H9 (cell line): ENCODE measurements around the gene ZNF77. TPM values are rescaled to one million over a fixed set of nuclear protein-coding genes. Genes with fewer than 3 reads are reported as not detected.

Source experiments
- DNase-seq: peaks from one replicate; pipeline ENCODE4 v3.0.0-alpha.2; 2017
- H2AFZ ChIP-seq: one replicate; pipeline ENCODE4 v1.6.1; 2013; ENCODE audit warnings: mild to moderate bottlenecking, low read length, control low read depth, moderate library complexity
- H2AK5ac ChIP-seq: 2 replicates; pipeline ENCODE4 v1.6.1; 2013; ENCODE audit warnings: low read length, control low read depth, mixed read lengths; ENCODE audit not compliant: insufficient read length
- H2BK120ac ChIP-seq: one replicate; pipeline ENCODE4 v1.6.1; 2013; ENCODE audit warnings: low read depth, mild to moderate bottlenecking, low read length, control low read depth, inconsistent platforms; ENCODE audit not compliant: poor library complexity, severe bottlenecking
- H2BK12ac ChIP-seq: 2 replicates; pipeline ENCODE4 v1.6.1; 2013; ENCODE audit warnings: low read length, control low read depth, mixed read lengths, low read depth; ENCODE audit not compliant: insufficient read length
- H2BK15ac ChIP-seq: 2 replicates; pipeline ENCODE4 v1.6.1; 2013; ENCODE audit warnings: low read depth, low read length, control low read depth
- H2BK20ac ChIP-seq: one replicate; pipeline ENCODE4 v1.6.1; 2013; ENCODE audit warnings: low read depth, mild to moderate bottlenecking, low read length, control low read depth, inconsistent platforms; ENCODE audit not compliant: poor library complexity, severe bottlenecking
- H2BK5ac ChIP-seq: 2 replicates; pipeline ENCODE4 v1.6.1; 2013; ENCODE audit warnings: low read length, control low read depth, mixed read lengths; ENCODE audit not compliant: insufficient read length
- H3K14ac ChIP-seq: 2 replicates; pipeline ENCODE4 v1.6.1; 2013; ENCODE audit warnings: low read length, control low read depth; ENCODE audit not compliant: insufficient read depth
- H3K18ac ChIP-seq: 2 replicates; pipeline ENCODE4 v1.6.1; 2013; ENCODE audit warnings: low read depth, mild to moderate bottlenecking, mixed read lengths, low read length, control low read depth; ENCODE audit not compliant: insufficient read length
- H3K23ac ChIP-seq: 2 replicates; pipeline ENCODE4 v1.6.1; 2013; ENCODE audit warnings: low read length, control low read depth, mixed read lengths, low read depth; ENCODE audit not compliant: insufficient read length
- H3K23me2 ChIP-seq: 2 replicates; pipeline ENCODE4 v1.6.1; 2013; ENCODE audit warnings: low read depth, mild to moderate bottlenecking, mixed read lengths, low read length, control low read depth; ENCODE audit not compliant: insufficient read length, poor library complexity, severe bottlenecking
- H3K27ac ChIP-seq: 2 replicates; pipeline ENCODE4 v1.5.1; 2013; ENCODE audit warnings: low read length, control low read depth, mixed read lengths, low read depth; ENCODE audit not compliant: insufficient read length
- H3K27me3 ChIP-seq: 2 replicates; pipeline ENCODE4 v1.6.1; 2013; ENCODE audit warnings: low read length, control low read depth, inconsistent platforms; ENCODE audit not compliant: insufficient read depth
- H3K4ac ChIP-seq: 2 replicates; pipeline ENCODE4 v1.6.1; 2013; ENCODE audit warnings: low read depth, mild to moderate bottlenecking, control low read depth, inconsistent platforms, low read length, moderate library complexity
- H3K4me1 ChIP-seq: 2 replicates; pipeline ENCODE4 v1.6.1; 2013; ENCODE audit warnings: low read length, control low read depth, inconsistent platforms; ENCODE audit not compliant: insufficient read depth
- H3K4me2 ChIP-seq: 2 replicates; pipeline ENCODE4 v1.6.1; 2013; ENCODE audit warnings: low read length, control low read depth, mixed read lengths; ENCODE audit not compliant: insufficient read length, insufficient read depth
- H3K56ac ChIP-seq: 2 replicates; pipeline ENCODE4 v1.6.1; 2013; ENCODE audit warnings: low read depth, mild to moderate bottlenecking, mixed read lengths, low read length, control low read depth; ENCODE audit not compliant: insufficient read length
- H3K79me1 ChIP-seq: 2 replicates; pipeline ENCODE4 v1.6.1; 2013; ENCODE audit warnings: low read depth, mild to moderate bottlenecking, moderate library complexity, low read length, control low read depth, inconsistent platforms; ENCODE audit not compliant: insufficient read depth, poor library complexity, severe bottlenecking
- H3K79me2 ChIP-seq: 2 replicates; pipeline ENCODE4 v1.6.1; 2013; ENCODE audit warnings: low read length, control low read depth, inconsistent platforms; ENCODE audit not compliant: insufficient read depth
- H3K9ac ChIP-seq: 2 replicates; pipeline ENCODE4 v1.6.1; 2013; ENCODE audit warnings: low read length, control low read depth, mixed read lengths; ENCODE audit not compliant: insufficient read length; ENCODE audit errors: extremely low read depth
- H3K9me3 ChIP-seq: one replicate; pipeline ENCODE4 v1.6.1; 2013; ENCODE audit warnings: low read depth, low read length, inconsistent platforms; ENCODE audit not compliant: control insufficient read depth
- H3T11ph ChIP-seq: one replicate; pipeline ENCODE4 v1.6.1; 2013; ENCODE audit warnings: mild to moderate bottlenecking, low read length, control low read depth, inconsistent platforms
- H4K20me1 ChIP-seq: one replicate; pipeline ENCODE4 v1.6.1; 2013; ENCODE audit not compliant: control insufficient read depth, insufficient read length, insufficient read depth
- H4K5ac ChIP-seq: 2 replicates; pipeline ENCODE4 v1.6.1; 2013; ENCODE audit warnings: low read depth, mild to moderate bottlenecking, mixed read lengths, low read length, control low read depth; ENCODE audit not compliant: insufficient read length
- H4K8ac ChIP-seq: replicated peaks from 2 replicates; pipeline ENCODE4 v1.6.1; 2013; ENCODE audit warnings: low read length, control low read depth, mixed read lengths, low read depth; ENCODE audit not compliant: insufficient read length
- H4K91ac ChIP-seq: 2 replicates; pipeline ENCODE4 v1.6.1; 2013; ENCODE audit warnings: low read depth, mild to moderate bottlenecking, moderate library complexity, mixed read lengths, low read length, control low read depth; ENCODE audit not compliant: insufficient read length
- H3K27ac Mint-ChIP-seq, 3 experiments: 2 replicates in 2 of 3; 3 replicates in 1 of 3; pipeline ENCODE4 v1.8.0; 2020 to 2021; ENCODE audit warnings: mixed read lengths in 3 of 3, mild to moderate bottlenecking in 1 of 3, moderate library complexity in 1 of 3
- H3K27me3 Mint-ChIP-seq: 2 replicates; pipeline ENCODE4 v1.8.0; 2021; ENCODE audit warnings: low read depth, mild to moderate bottlenecking, moderate library complexity, mixed read lengths
- H3K36me3 Mint-ChIP-seq, 3 experiments: 2 replicates in 2 of 3; 3 replicates in 1 of 3; pipeline ENCODE4 v1.8.0; 2020 to 2021; ENCODE audit warnings: low read depth in 3 of 3, mixed read lengths in 3 of 3; ENCODE audit not compliant: insufficient read depth in 1 of 3
- H3K4me1 Mint-ChIP-seq, 2 experiments: 2 replicates each; pipeline ENCODE4 v1.8.0; 2020; ENCODE audit warnings: mixed read lengths in 2 of 2
- H3K4me3 Mint-ChIP-seq, 2 experiments: 2 replicates in 1 of 2; 3 replicates in 1 of 2; pipeline ENCODE4 v1.8.0; 2020 to 2021; ENCODE audit warnings: mild to moderate bottlenecking in 2 of 2, mixed read lengths in 2 of 2, moderate library complexity in 1 of 2
- H3K9me3 Mint-ChIP-seq, 2 experiments: 2 replicates in 1 of 2; 3 replicates in 1 of 2; pipeline ENCODE4 v1.8.0; 2020; ENCODE audit warnings: mild to moderate bottlenecking in 2 of 2, mixed read lengths in 2 of 2, moderate library complexity in 1 of 2
- CTCF ChIP-seq: fragments of 200-600 bp; sonication (generic); conservative IDR thresholded peaks from 3 replicates; pipeline ENCODE4 v1.8.0; 2021; ENCODE audit warnings: antibody characterized with exemption, mild to moderate bottlenecking
- WGBS: extraction: QIAGEN DNeasy Blood & Tissue Kit; methylation state at CpG from one replicate; pipeline ENCODE4 v1.1.7; 2013; ENCODE audit warnings: missing lambda C conversion rate, low lambda C conversion rate, mixed read lengths; ENCODE audit not compliant: insufficient read length; ENCODE audit errors: extremely low coverage; 5-methylcytosine and 5-hydroxymethylcytosine counted together
- total RNA-seq: library from RNA; stranded (reverse); gene quantifications from 2 replicates; pipeline ENCODE4 v1.2.1, GENCODE V29; 2021

The ZNF77 gene
- total RNA-seq, 1 experiment from 2014 or later: 4.6 TPM

GRCh38 chr19:2933490-2933910, 11.3 kb downstream of the ZNF77 start:
- Mint-ChIP-seq H3K36me3 (peaks cover 71 to 77% (median 75%) of the 10 kb centered on the region in 3 experiments), H3K27me3 (peaks cover 4% of the 10 kb centered on the region; the same call in 1 of the 2 replicates), H3K4me3 (no peak overlapping the region), H3K27ac (no peak overlapping the region), H3K4me1 (no peaks in the 10 kb centered on the region), H3K9me3 (peaks cover 75 to 80% of the 10 kb centered on the region in 2 experiments)
- H2BK15ac ChIP-seq: no peak overlapping the region
- no peak overlapping the region for H2AK5ac ChIP-seq
- no peak overlapping the region for H3K27ac ChIP-seq
- no peak overlapping the region for H3K9ac ChIP-seq
- no peak overlapping the region for H3K23ac ChIP-seq
- H3K4me1 ChIP-seq: no peaks in the 10 kb centered on the region
- no peak for DNase-seq
- H3K27me3 ChIP-seq: no peaks in the 10 kb centered on the region
- no peak overlapping the region for H4K8ac ChIP-seq
- no peak for TF ChIP-seq CTCF
- no peak overlapping the region for H4K5ac ChIP-seq
- no peaks in the 10 kb centered on the region for H4K20me1 ChIP-seq
- no peak overlapping the region for H2BK12ac ChIP-seq
- no peak overlapping the region for H4K91ac ChIP-seq
- no peak overlapping the region for H3T11ph ChIP-seq
- no peaks in the 10 kb centered on the region for H3K79me2 ChIP-seq
- no peaks in the 10 kb centered on the region for H3K79me1 ChIP-seq
- no peak overlapping the region for H2BK20ac ChIP-seq
- H3K23me2 ChIP-seq: no peaks in the 10 kb centered on the region
- no peak overlapping the region for H2AFZ ChIP-seq
- H3K9me3 ChIP-seq: peaks cover 20% of the 10 kb centered on the region
- no peak overlapping the region for H2BK5ac ChIP-seq
- no peak overlapping the region for H3K4ac ChIP-seq
- no peak overlapping the region for H3K18ac ChIP-seq
- H2BK120ac ChIP-seq: no peak overlapping the region
- no CpG with 5 or more reads among the region's 18 CpGs for WGBS
- no peak overlapping the region for H3K56ac ChIP-seq
- H3K4me2 ChIP-seq: no peak overlapping the region
- H3K14ac ChIP-seq: no peak overlapping the region
